NCI-H2081 (cell line): ENCODE data around the gene DDX10.

Source experiments
- DNase-seq, 2 experiments: peaks; one replicate each; lab custom pipeline; 2025; lab: John Stamatoyannopoulos, UW

DDX10 gene

DNA sequence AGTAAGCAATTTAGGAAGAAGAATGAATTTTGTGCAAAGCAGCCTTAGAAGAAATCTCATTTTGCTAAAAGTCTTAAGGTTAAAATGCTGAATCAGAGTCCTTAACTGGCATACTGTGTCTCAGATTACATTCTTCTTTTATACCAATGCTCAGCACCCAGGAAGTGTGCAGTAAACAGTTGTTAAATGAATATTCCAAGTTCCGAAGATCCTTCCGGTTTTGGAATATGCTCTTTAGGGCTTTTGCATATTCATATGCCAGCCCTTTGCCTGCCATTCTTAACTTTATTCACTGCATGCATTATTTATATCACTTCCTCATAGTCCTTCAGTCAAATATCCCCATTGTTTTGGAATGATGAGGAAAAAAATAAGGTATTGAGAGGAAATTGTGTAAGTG, 242.0 kb downstream of the DDX10 start:
- DNase-seq, result no peak

- DNase-seq, result no peak
These were observed 244.2 kb downstream of the DDX10 start for GRCh38 chr11:108909041-108909440.

DNA sequence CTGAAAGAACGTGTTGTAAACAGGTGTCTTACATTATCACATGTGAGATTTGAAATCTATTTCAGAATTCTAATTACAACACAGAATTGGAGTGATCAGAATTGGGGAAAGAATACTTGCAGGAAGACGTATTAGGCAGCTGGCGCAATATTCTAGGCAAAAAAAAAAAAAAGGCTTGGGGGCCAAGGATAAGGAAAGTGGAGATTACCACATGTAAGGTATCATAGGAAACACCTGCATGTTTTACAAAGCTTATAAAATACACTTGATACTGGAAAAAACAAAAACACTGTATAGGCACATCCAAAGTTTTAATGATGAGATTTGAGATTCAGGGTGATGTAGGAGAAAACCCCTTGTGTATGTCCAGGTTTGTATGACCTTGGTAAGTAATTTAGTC, 245.1 kb downstream of the DDX10 start:
- no peak for DNase-seq

DNA sequence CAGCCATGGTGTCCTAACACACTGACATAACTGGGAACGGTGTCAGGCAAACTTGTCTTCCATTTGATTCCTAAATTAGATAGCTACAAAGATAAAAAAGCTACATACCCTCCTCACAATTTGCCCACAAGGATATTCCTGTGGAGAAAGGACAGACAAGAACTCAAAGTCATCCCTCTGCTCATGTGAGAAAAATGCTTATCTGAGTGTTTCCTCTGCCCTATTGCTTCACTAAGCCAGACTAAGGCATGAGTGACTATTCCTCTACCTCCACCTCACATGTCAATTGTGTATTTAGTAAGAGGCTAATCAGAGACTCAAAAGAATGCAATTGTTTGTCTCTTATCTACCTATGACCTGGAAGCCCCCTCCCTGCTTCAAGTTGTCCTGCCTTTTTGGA, 247.7 kb downstream of the DDX10 start:
- DNase-seq, result no peak

GRCh38 chr11:108913204-108913603, 248.3 kb downstream of the DDX10 start:
- DNase-seq, result no peak

GRCh38 chr11:108914211-108914610, 249.3 kb downstream of the DDX10 start:
- DNase-seq, result no peak

DNA sequence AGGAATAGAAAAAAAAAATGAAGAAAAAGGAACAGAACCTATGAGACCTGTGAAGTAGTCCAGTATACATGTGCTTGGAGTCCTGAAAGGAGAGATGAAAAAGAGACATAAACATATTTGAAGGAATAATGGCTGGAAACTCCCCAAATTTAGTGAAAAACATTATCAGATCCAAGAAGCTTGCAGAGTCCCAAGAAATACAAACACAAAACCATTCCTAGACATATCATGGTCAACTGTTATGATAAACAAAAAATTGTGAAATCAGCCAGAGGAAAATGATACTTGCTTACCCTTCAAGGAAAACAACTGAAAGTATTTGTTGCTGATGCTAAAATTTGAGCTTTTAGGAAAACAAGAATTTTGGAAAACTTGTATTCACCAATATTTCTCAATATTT, 250.1 kb downstream of the DDX10 start:
- DNase-seq, result no peak

- DNase-seq, result no peak
These were observed 250.8 kb downstream of the DDX10 start for GRCh38 chr11:108915666-108916065.

DNA sequence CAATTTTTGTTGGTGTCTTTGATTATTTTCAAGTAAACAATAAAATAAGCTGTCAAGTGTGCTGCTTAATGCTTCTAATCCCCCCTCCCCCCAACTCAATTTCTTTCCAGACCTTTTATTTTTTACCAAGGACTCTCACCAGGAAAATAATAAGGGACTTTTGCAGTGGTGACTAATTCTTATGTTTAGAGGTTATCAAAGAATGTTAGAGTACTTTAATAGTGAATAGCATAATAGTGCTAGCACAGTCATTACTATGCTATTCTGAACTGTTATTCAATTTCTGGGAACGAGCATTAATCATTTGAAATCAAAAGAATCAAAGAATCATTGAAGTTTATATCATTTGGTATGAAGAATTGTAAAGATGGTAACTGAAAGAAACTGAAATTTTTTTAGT, 251.4 kb downstream of the DDX10 start:
- no peak for DNase-seq

- no peak for DNase-seq
These were observed 252.1 kb downstream of the DDX10 start for GRCh38 chr11:108916935-108917334.

GRCh38 chr11:108921211-108921610, 256.3 kb downstream of the DDX10 start:
- no peak for DNase-seq

DNA sequence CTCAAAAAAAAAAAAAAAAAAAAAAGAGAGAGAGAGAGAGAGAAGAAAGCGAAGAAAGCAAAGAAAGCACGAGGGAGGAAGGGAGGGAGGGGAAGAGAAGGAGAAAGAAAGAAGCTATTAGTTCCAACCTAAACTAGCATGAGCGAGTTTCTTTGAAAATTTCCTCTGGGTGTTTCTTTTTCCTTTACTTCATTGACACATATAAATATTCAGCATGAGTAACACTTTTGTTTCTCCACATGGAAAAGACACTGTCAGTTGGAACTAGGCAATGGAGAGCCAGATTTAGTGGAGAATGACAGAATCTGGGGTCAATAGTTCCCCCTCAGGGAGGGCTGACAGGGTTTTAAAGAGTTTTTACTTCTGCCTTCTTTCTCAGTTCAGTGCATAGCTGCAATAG, 257.4 kb downstream of the DDX10 start:
- no peak for DNase-seq

GRCh38 chr11:108923413-108923812, 258.5 kb downstream of the DDX10 start:
- DNase-seq, result no peak

GRCh38 chr11:108926171-108926840, 261.4 kb downstream of the DDX10 start:
- no peak for DNase-seq

DNA sequence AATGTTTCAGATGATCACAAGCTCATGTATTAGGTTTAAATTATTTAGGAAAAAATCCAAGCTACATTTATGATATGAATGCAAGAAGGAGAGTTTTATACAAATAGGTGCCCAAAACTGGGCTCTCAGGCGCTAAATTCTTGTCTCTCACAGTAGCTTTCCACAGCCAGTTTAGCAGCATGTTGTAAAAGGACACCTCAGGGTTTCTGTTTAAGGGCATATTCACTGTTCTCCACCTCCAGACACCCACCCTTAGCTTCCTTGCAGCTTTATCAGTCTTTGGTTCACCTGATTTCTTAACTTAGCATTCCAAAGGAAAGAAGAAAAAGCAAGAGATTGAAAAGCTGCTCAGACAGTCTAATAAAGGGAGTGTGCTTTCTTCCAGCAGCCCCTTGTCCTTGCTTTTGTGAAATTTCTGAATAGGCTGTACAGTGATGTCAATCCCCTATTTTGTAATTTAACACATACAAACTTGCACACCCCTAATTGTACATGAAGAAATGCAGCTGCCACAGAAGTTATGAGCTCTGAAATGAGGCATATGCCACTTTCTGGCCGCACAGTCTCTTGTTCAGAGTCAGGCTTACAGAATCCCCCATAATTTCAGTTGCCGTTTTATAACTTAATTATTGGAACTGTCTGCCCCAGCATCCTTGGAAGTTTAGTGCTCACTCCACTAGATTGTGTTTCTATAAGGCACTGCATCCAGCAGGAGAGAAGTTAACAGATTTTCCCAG, 262.1 kb downstream of the DDX10 start:
- no peak for DNase-seq

DNA sequence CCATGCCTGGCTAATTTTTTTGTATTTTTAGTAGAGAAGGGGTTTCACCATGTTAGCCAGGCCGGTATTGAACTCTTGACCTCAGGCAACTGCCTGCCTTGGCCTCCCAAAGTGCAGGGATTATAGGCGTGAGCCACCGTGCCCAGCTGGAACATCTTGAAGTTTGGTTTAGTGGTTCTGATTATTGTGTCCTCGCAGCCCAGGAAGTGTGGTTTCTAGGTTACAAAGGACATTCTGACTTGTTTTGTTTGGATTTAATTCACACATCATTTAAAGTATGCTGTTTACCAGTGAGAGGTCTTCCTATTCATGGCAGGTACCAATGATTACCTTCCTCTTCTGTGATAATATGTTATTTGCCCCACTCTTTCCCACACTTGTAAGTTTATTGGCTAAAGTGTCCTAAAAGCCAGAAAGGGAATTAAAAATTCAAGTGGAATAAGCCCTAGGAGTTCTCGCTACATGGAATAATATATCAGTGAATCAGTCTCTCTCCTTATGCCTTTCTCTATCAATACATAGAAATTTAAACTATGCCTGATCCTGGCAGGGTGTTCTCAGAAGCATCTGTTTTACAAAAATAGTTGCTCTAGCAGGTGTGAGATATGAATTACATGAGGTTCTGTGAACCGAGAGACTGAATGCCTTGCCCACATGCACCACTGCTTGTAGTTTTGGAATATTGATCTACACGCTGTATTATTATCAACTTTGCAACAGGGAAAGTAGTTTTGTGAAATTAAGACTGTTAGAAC, 263.1 kb downstream of the DDX10 start:
- peak in 1 of 2 experiments; percentile 40 for DNase-seq

DNA sequence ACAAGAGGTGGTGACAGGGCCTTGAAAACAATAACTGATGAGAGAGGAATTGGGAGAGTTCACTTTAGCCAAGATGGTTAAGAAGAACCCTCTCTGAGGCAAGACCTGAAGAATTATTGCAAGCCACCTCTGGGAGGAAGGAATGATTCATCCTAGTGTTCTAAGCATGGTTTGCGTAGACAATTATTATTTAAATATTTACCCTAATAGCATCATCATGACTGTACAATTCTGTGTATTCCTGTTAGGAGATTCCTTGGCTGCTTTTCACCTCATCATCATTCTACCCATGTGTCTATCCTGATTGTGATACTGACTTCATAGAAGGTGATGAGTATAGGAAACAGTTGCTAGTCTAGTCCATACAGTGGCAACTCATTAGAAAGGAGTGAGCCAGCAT, 264.4 kb downstream of the DDX10 start:
- DNase-seq, result no peak

DNA sequence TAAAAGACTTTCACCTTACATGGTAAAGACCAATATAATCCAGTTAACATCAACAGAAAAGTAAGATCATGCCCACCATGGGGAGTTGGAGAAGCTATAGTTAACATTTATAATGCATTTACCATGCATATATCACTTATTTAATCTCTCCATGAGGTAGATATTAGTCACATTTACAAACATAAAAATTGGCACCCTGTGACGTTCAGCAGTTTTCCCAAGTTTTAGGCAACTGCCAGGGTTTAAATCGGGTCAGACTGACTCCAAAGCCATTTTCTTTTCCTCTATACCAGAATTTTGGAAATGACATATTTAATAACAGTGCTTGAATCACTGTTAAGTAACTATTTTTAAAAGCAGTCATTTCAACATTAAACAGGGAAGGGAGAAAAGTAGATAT, 266.3 kb downstream of the DDX10 start:
- DNase-seq, result no peak

- DNase-seq, result no peak
These were observed 268.8 kb downstream of the DDX10 start for GRCh38 chr11:108933630-108934029.

- DNase-seq, result no peak
These were observed 269.4 kb downstream of the DDX10 start for GRCh38 chr11:108934289-108934688.

DNA sequence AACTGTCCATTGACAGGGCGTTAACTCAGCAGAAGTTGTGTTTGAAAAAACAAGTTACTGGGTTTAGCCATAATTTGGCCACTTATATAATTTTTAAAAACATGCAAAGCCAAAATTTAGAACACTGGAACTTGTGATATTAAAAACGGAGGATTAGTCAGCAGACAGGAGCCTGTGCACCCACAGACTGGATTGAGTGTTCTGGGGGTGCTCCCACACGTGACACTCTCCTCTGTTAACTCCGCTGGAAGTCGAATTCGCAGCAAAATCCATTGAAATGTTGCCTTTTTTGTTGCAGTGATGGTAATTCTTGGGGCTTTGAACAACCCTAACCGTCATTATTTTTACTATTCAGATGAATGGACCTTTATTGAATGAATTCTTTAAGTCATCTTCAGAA, 269.8 kb downstream of the DDX10 start:
- no peak for DNase-seq

GRCh38 chr11:108937746-108938145, 272.9 kb downstream of the DDX10 start:
- no peak for DNase-seq

GRCh38 chr11:108938604-108939003, 273.7 kb downstream of the DDX10 start:
- DNase-seq, result no peak
